ENCODE measurements around the gene NOL4. TPM values are rescaled to one million over a fixed set of nuclear protein-coding genes. Genes with fewer than 3 reads are reported as not detected.
"Not testable (repeated sequence)": the region's sequence is repeated elsewhere in the genome, so short reads cannot be mapped to it uniquely, and the experiment has no call there.

Gene NOL4, protein sequence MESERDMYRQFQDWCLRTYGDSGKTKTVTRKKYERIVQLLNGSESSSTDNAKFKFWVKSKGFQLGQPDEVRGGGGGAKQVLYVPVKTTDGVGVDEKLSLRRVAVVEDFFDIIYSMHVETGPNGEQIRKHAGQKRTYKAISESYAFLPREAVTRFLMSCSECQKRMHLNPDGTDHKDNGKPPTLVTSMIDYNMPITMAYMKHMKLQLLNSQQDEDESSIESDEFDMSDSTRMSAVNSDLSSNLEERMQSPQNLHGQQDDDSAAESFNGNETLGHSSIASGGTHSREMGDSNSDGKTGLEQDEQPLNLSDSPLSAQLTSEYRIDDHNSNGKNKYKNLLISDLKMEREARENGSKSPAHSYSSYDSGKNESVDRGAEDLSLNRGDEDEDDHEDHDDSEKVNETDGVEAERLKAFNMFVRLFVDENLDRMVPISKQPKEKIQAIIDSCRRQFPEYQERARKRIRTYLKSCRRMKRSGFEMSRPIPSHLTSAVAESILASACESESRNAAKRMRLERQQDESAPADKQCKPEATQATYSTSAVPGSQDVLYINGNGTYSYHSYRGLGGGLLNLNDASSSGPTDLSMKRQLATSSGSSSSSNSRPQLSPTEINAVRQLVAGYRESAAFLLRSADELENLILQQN
- not detected for total RNA-seq (2013)
- polyA plus RNA-seq (not detected), polyA minus RNA-seq (not detected in 2 replicates), total RNA-seq (0 to 58.2 (median 0.12) reads per million in 11 experiments)

GRCh38 chr18:34224423-34225217 is at the start of gene NOL4:
Gene NOL4, minus strand, starts transcription at chr18:34224913. Its CDS starts 1,660 bp downstream, at chr18:34223253.
- TF ChIP-seq, protein P1, sequence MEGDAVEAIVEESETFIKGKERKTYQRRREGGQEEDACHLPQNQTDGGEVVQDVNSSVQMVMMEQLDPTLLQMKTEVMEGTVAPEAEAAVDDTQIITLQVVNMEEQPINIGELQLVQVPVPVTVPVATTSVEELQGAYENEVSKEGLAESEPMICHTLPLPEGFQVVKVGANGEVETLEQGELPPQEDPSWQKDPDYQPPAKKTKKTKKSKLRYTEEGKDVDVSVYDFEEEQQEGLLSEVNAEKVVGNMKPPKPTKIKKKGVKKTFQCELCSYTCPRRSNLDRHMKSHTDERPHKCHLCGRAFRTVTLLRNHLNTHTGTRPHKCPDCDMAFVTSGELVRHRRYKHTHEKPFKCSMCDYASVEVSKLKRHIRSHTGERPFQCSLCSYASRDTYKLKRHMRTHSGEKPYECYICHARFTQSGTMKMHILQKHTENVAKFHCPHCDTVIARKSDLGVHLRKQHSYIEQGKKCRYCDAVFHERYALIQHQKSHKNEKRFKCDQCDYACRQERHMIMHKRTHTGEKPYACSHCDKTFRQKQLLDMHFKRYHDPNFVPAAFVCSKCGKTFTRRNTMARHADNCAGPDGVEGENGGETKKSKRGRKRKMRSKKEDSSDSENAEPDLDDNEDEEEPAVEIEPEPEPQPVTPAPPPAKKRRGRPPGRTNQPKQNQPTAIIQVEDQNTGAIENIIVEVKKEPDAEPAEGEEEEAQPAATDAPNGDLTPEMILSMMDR (IDR thresholded peaks at IDR 0.05) = no peak
- peak within 1 kb of the TSS in 1 of 7 donors; percentile 32 for H3K27ac Mint-ChIP-seq
- no peaks in the 10 kb centered on the region for H3K36me3 ChIP-seq (replicated peaks in 1 of 2; ENCODE audit: control insufficient read depth in 1 of 2, insufficient read depth in 2 of 2, low read length in 2 of 2)
- no peaks in the 10 kb centered on the region for H3K36me3 Mint-ChIP-seq
- H3K4me1 Mint-ChIP-seq = no peaks in the 10 kb centered on the region
- DNase-seq = no peak
- H3K9me3 ChIP-seq (replicated peaks in 1 of 2; ENCODE audit: control insufficient read depth in 1 of 2, insufficient read depth in 1 of 2, low read length in 2 of 2) = peaks cover 0 to 17% of the 10 kb centered on the region in 2 donors
- no peaks in the 10 kb centered on the region for H3K4me1 ChIP-seq (ENCODE audit: control insufficient read depth in 1 of 2, insufficient read depth in 2 of 2, low read length in 2 of 2)
- no peaks in the 10 kb centered on the region for H3K79me2 ChIP-seq (ENCODE audit: insufficient read depth, low read length)
- H2AFZ ChIP-seq (ENCODE audit: insufficient read depth, low read depth, low read length, poor library complexity, severe bottlenecking) = no peak within 1 kb of the TSS
- no peak within 1 kb of the TSS for H3K4me2 ChIP-seq (replicated peaks; ENCODE audit: extremely low read depth, low read length, poor library complexity, severe bottlenecking)
- H3K9ac ChIP-seq (ENCODE audit: insufficient read depth, low read length, poor library complexity, severe bottlenecking) = no peak within 1 kb of the TSS
- H3K4me3 Mint-ChIP-seq = peak within 1 kb of the TSS in 1 of 2 donors; percentile 81
- H3K4me3 ChIP-seq (replicated peaks in 1 of 3; ENCODE audit: low read depth in 2 of 3, low read length in 3 of 3) = no peak within 1 kb of the TSS
- peaks cover 44 to 73% (median 48%) of the 10 kb centered on the region in 3 donors for H3K27me3 Mint-ChIP-seq (ENCODE audit: low read depth in 3 of 3)
- no peak within 1 kb of the TSS for H3K27ac ChIP-seq (ENCODE audit: low read depth in 1 of 2, low read length in 2 of 2)
- peaks cover 39 to 64% of the 10 kb centered on the region in 2 donors for H3K27me3 ChIP-seq (ENCODE audit: control insufficient read depth in 2 of 2, insufficient read depth in 2 of 2, low read length in 2 of 2)
- intact Hi-C loops (cut with micrococcal nuclease) = no loop called here
- WGBS (ENCODE audit: insufficient coverage) = under 1% methylated on average over 41 of the region's 56 CpGs
- H3K9me3 Mint-ChIP-seq = peaks cover 0 to 18% (median 8%) of the 10 kb centered on the region in 7 donors
- no peaks in the 10 kb centered on the region for H4K20me1 ChIP-seq (ENCODE audit: insufficient read depth, low read length)

- 84% methylated on average over 2 of the region's 2 CpGs for WGBS (ENCODE audit: insufficient coverage)
- not testable (repeated sequence) for H3K4me3 Mint-ChIP-seq
Observed at GRCh38 chr18:34266029-34266428, 41.3 kb upstream of the NOL4 start.

More at GRCh38 chr18:34266029-34266428, 41.3 kb upstream of the NOL4 start:
- intact Hi-C loops (cut with micrococcal nuclease); H3K9me3 ChIP-seq (replicated peaks in 1 of 2; ENCODE audit: control insufficient read depth in 1 of 2, insufficient read depth in 1 of 2, low read length in 2 of 2); H3K27me3 ChIP-seq (ENCODE audit: control insufficient read depth in 2 of 2, insufficient read depth in 2 of 2, low read length in 2 of 2); H3K4me1 ChIP-seq (ENCODE audit: control insufficient read depth in 1 of 2, insufficient read depth in 2 of 2, low read length in 2 of 2); H4K20me1 ChIP-seq (ENCODE audit: insufficient read depth, low read length); DNase-seq; H3K4me1 Mint-ChIP-seq; H3K27me3 Mint-ChIP-seq (ENCODE audit: low read depth in 3 of 3); H3K27ac ChIP-seq (ENCODE audit: low read depth in 1 of 2, low read length in 2 of 2); H3K36me3 ChIP-seq (replicated peaks in 1 of 2; ENCODE audit: control insufficient read depth in 1 of 2, insufficient read depth in 2 of 2, low read length in 2 of 2); H3K9ac ChIP-seq (ENCODE audit: insufficient read depth, low read length, poor library complexity, severe bottlenecking); H3K4me2 ChIP-seq (replicated peaks; ENCODE audit: extremely low read depth, low read length, poor library complexity, severe bottlenecking); H3K4me3 ChIP-seq (replicated peaks in 1 of 3; ENCODE audit: low read depth in 2 of 3, low read length in 3 of 3); H3K79me2 ChIP-seq (ENCODE audit: insufficient read depth, low read length); H3K36me3 Mint-ChIP-seq; H3K27ac Mint-ChIP-seq; H2AFZ ChIP-seq (ENCODE audit: insufficient read depth, low read depth, low read length, poor library complexity, severe bottlenecking): not testable (repeated sequence)
- peaks cover 3 to 12% (median 8%) of the 10 kb centered on the region in 7 donors for H3K9me3 Mint-ChIP-seq
